ENCODE results near the gene POGLUT3. TPM values are rescaled to one million over a fixed set of nuclear protein-coding genes. Genes with fewer than 3 reads are reported as not detected.

Gene POGLUT3
- total and polyA plus RNA-seq, 9 of the 15 experiments (the other 6 are each of a cell fraction or from before 2014, with no cell fraction given): 4.6 to 29.7 (median 17.8) TPM

DNA sequence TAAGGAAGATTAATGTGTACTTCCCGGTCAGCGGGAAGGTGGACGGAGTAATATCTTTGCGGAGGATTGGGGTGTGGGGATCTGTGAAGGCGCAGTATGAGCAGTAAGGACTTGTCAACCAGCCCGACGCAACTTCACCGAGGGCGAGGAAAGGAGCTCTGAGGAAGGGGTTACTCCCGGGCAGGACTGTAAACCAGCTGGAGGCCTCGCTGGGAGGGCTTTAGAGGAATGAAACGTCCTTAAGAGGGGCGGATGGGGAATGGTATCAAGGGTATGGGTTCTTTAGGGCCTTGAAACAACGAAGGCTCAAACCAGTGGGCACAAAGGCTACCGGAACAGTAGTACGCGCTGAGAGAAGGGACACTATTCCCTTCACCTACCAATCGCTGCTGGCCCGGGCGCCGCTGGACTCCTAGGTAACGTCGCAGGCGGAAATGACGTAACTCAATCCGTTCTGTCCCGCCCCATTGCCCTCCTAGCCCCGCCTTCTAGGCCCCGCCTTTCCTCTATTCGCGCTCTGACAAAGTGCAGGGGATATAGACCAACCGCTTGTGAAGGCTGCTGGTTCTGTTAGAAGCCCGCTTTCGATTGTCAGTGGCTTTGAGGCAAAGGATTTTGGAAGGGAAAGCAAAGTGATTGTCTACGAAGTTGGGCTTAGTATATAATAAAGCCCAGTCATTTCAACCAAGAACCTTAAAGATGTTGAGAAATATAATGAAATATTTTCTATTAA is 30.9 kb downstream of the POGLUT3 start, which contains the start of gene C11orf65 (continued):
- TF ChIP-seq NR2C2 (CRISPR knock-in tag; IDR thresholded peaks at IDR 0.05): no peak
- TF ChIP-seq NR2C2 (tag; IDR thresholded peaks at IDR 0.05): peak; percentile 83
- TF ChIP-seq HNRNPH1 (optimal IDR thresholded peaks at IDR 0.05; ENCODE audit: low read depth, low read length): no peak
- 0 out of 2 replicates have a peak, but pooled peaks have one; percentile 13 for TF ChIP-seq LEF1 (IDR thresholded peaks at IDR 0.05)
- TF ChIP-seq TEAD4 (IDR thresholded peaks at IDR 0.05; ENCODE audit: low read length): peak; percentile 3; the same call in 1 of the 2 replicates
- TF ChIP-seq TEAD4 (CRISPR knock-in tag; IDR thresholded peaks at IDR 0.05; ENCODE audit: borderline replicate concordance): no peak
- 0 out of 2 replicates have a peak, but pooled peaks have one; percentile 30 for TF ChIP-seq SMAD3 (CRISPR knock-in tag; conservative IDR thresholded peaks at IDR 0.05)
- TF ChIP-seq ZBED1 (IDR thresholded peaks at IDR 0.05): no peak
- TF ChIP-seq ETV1 (tag; conservative IDR thresholded peaks at IDR 0.05; ENCODE audit: low read depth): peak; percentile 97
- TF ChIP-seq, protein P1, sequence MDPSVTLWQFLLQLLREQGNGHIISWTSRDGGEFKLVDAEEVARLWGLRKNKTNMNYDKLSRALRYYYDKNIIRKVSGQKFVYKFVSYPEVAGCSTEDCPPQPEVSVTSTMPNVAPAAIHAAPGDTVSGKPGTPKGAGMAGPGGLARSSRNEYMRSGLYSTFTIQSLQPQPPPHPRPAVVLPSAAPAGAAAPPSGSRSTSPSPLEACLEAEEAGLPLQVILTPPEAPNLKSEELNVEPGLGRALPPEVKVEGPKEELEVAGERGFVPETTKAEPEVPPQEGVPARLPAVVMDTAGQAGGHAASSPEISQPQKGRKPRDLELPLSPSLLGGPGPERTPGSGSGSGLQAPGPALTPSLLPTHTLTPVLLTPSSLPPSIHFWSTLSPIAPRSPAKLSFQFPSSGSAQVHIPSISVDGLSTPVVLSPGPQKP (CRISPR knock-in tag; IDR thresholded peaks at IDR 0.05): no peak
- TF ChIP-seq HNRNPL (IDR thresholded peaks at IDR 0.05; ENCODE audit: low read depth, low read length): no peak
- no peak for TF ChIP-seq ZNF778 (CRISPR knock-in tag; IDR thresholded peaks at IDR 0.05)
- TF ChIP-seq FOXM1 (IDR thresholded peaks at IDR 0.05; ENCODE audit: low read depth): no peak
- TF ChIP-seq FOXM1 (CRISPR knock-in tag; IDR thresholded peaks at IDR 0.05; ENCODE audit: low read depth): no peak
- no peak for TF ChIP-seq ZNF140 (CRISPR knock-in tag; IDR thresholded peaks at IDR 0.05)

Measured in K562 (cell line).